Transverse colon (tissue), 4 donors: ENCODE measurements around the gene ARNT2.

Experiments
- CTCF ChIP-seq, 5 experiments: fragments of 200-600 bp in 3 of 5; fragments of 450-650 bp in 2 of 5; sonication (generic) in 3 of 5; IDR thresholded peaks; 1 replicate in 2 of 5; 2 replicates in 3 of 5; pipeline ENCODE4 v1.5.1; 2016 to 2017; ENCODE audit warnings: antibody characterized with exemption in 5 of 5, inconsistent platforms in 3 of 5, mild to moderate bottlenecking in 2 of 5, moderate library complexity in 1 of 5
- POLR2A ChIP-seq: fragments of 450-650 bp; IDR thresholded peaks from one replicate; pipeline ENCODE4 v1.6.1; 2016; ENCODE audit warnings: antibody characterized with exemption, mild to moderate bottlenecking, moderate library complexity
- POLR2AphosphoS5 ChIP-seq, 3 donors: sonication (generic); formaldehyde crosslinking; IDR thresholded peaks; one replicate each; pipeline ENCODE4 v1.6.1; 2016; ENCODE audit warnings: antibody characterized with exemption in 3 of 3

DNA sequence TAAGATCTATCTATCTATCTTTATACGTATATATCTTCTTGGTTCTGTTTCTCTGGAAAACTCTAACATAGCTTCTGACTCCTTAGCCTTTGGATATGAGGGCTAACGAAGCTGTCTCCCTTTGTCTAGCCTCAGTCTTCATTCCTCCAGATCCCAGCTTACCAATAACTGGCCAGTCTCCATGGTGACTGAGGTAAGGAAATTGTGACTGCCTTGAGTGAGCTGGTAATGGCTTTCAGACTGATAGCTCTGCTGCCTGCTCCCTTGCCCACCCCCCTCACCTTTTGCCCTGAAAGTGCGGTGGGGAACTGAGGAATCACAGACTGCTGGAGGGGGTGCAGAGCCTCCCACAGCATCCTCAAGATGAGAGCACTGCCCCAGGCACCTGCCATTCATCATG lies 225.2 kb downstream of the ARNT2 start:
- no peak for TF ChIP-seq POLR2AphosphoS5 (IDR thresholded peaks at IDR 0.05)
- TF ChIP-seq POLR2A = no peak
- no peak for TF ChIP-seq CTCF (IDR thresholded peaks at IDR 0.05)
